Fibroblast of lung (primary cell): ENCODE data around the gene PITRM1. TPM values are rescaled to one million over a fixed set of nuclear protein-coding genes. Genes with fewer than 3 reads are reported as not detected.

Source experiments
- DNase-seq, 2 donors: peaks; one replicate each; pipeline versions ENCODE4 v3.0.0 to v3.0.0-alpha.2; 2010; ENCODE audit warnings: low read depth in 2 of 2
- H2AFZ ChIP-seq: 2 replicates; pipeline ENCODE4 v1.5.1; 2012; ENCODE audit warnings: low read length, control low read depth, inconsistent platforms
- H3K27ac ChIP-seq: 2 replicates; pipeline ENCODE4 v1.5.1; 2011; ENCODE audit warnings: low read length, control low read depth; ENCODE audit not compliant: insufficient read depth
- H3K27me3 ChIP-seq: 2 replicates; pipeline ENCODE4 v1.5.1; 2011; ENCODE audit warnings: mild to moderate bottlenecking, low read length; ENCODE audit not compliant: control insufficient read depth, insufficient read depth
- H3K36me3 ChIP-seq: 2 replicates; pipeline ENCODE4 v1.5.1; 2011; ENCODE audit warnings: low read length; ENCODE audit not compliant: control insufficient read depth, insufficient read depth
- H3K4me1 ChIP-seq: 2 replicates; pipeline ENCODE4 v1.5.1; 2011; ENCODE audit warnings: low read length; ENCODE audit not compliant: control insufficient read depth, insufficient read depth; ENCODE audit errors: extremely low read depth
- H3K4me2 ChIP-seq: 2 replicates; pipeline ENCODE4 v1.5.1; 2011; ENCODE audit warnings: low read length, control low read depth; ENCODE audit not compliant: insufficient read depth; ENCODE audit errors: extremely low read depth
- H3K4me3 ChIP-seq, 4 experiments: fragments of 200-600 bp in 1 of 4; sonication (generic) in 1 of 4; replicated peaks in 1 of 4; 2 replicates each; pipeline ENCODE4 v1.5.1; 2011 to 2016; ENCODE audit warnings: low read length in 4 of 4, low read depth in 3 of 4, mild to moderate bottlenecking in 3 of 4, control low read depth in 2 of 4, inconsistent platforms in 1 of 4, mixed read lengths in 1 of 4; ENCODE audit not compliant: insufficient read depth in 1 of 4; ENCODE audit errors: control extremely low read depth in 1 of 4
- H3K79me2 ChIP-seq: 2 replicates; pipeline ENCODE4 v1.5.1; 2012; ENCODE audit warnings: mild to moderate bottlenecking, low read length, inconsistent platforms; ENCODE audit not compliant: control insufficient read depth, insufficient read depth
- H3K9ac ChIP-seq: 2 replicates; pipeline ENCODE4 v1.5.1; 2011; ENCODE audit warnings: mild to moderate bottlenecking, low read length, control low read depth; ENCODE audit not compliant: insufficient read depth
- H3K9me3 ChIP-seq: 2 replicates; pipeline ENCODE4 v1.5.1; 2012; ENCODE audit warnings: low read depth, low read length; ENCODE audit not compliant: control insufficient read depth, insufficient read depth
- H4K20me1 ChIP-seq: 2 replicates; pipeline ENCODE4 v1.5.1; 2011; ENCODE audit warnings: low read length; ENCODE audit not compliant: control insufficient read depth, insufficient read depth; ENCODE audit errors: extremely low read depth
- CTCF ChIP-seq, 2 donors: IDR thresholded peaks in 1 of 2; conservative IDR thresholded peaks in 1 of 2; 1 replicate in 1 of 2; 2 replicates in 1 of 2; pipeline ENCODE4 v1.5.1; 2011 to 2012; ENCODE audit warnings: low read length in 2 of 2, control low read depth in 1 of 2, inconsistent platforms in 1 of 2, low read depth in 1 of 2, mild to moderate bottlenecking in 1 of 2
- EZH2 ChIP-seq: IDR thresholded peaks from 2 replicates; pipeline ENCODE4 v1.5.1; 2012; ENCODE audit warnings: low read length, control low read depth, mild to moderate bottlenecking; ENCODE audit errors: missing control alignments
- polyA plus RNA-seq, 2 donors: library from polyadenylated mRNA; depleted of rRNA in 1 of 2; stranded (reverse) in 1 of 2; unstranded in 1 of 2; fragments of >200 nt; gene quantifications; 2 replicates each; pipeline ENCODE4 v1.2.1, GENCODE V29; 2011 to 2012; ENCODE audit warnings: missing spikeins in 1 of 2
- total RNA-seq: library from RNA; depleted of rRNA; stranded (reverse); fragments of >200 nt; gene quantifications from 2 replicates; pipeline ENCODE4 v1.2.1, GENCODE V29; 2014

Gene PITRM1
- total and polyA plus RNA-seq, 2 donors (not counting 1 experiment from before 2014, with no cell fraction given) = 53.1 to 73.7 TPM

GRCh38 chr10:3141351-3142005 lies 31.1 kb downstream of the PITRM1 start:
- H3K9me3 ChIP-seq = no peaks in the 10 kb centered on the region
- TF ChIP-seq CTCF (conservative IDR thresholded peaks at IDR 0.05 in 1 of 2, IDR thresholded peaks at IDR 0.05 in 1 of 2; ENCODE audit: low read depth in 1 of 2, low read length in 2 of 2) (no peak), EZH2 (no peak)
- no peak overlapping the region for H3K9ac ChIP-seq
- H3K4me3 ChIP-seq = no peak overlapping the region
- no peak overlapping the region for H3K4me2 ChIP-seq
- H3K27me3 ChIP-seq = no peaks in the 10 kb centered on the region
- peak in 1 of 2 donors; percentile 59 for DNase-seq
- H3K27ac ChIP-seq = no peak overlapping the region
- H2AFZ ChIP-seq = no peak overlapping the region
- H3K79me2 ChIP-seq = no peaks in the 10 kb centered on the region
- no peaks in the 10 kb centered on the region for H4K20me1 ChIP-seq
- peaks cover 54% of the 10 kb centered on the region for H3K36me3 ChIP-seq
- H3K4me1 ChIP-seq = no peaks in the 10 kb centered on the region

- TF ChIP-seq CTCF (conservative IDR thresholded peaks at IDR 0.05 in 1 of 2, IDR thresholded peaks at IDR 0.05 in 1 of 2; ENCODE audit: low read depth in 1 of 2, low read length in 2 of 2) (no peak), EZH2 (no peak)
- H3K79me2 ChIP-seq = no peaks in the 10 kb centered on the region
- peaks cover 59% of the 10 kb centered on the region for H3K36me3 ChIP-seq
- H3K27ac ChIP-seq = no peak overlapping the region
- no peaks in the 10 kb centered on the region for H3K4me1 ChIP-seq
- H3K4me2 ChIP-seq = no peak overlapping the region
- H2AFZ ChIP-seq = no peak overlapping the region
- DNase-seq = no peak
- H3K4me3 ChIP-seq = no peak overlapping the region
- H3K27me3 ChIP-seq = no peaks in the 10 kb centered on the region
- no peak overlapping the region for H3K9ac ChIP-seq
- H3K9me3 ChIP-seq = no peaks in the 10 kb centered on the region
- H4K20me1 ChIP-seq = no peaks in the 10 kb centered on the region
These were observed 32.3 kb downstream of the PITRM1 start for GRCh38 chr10:3140280-3140679.

- TF ChIP-seq EZH2 = no peak
- TF ChIP-seq CTCF (conservative IDR thresholded peaks at IDR 0.05 in 1 of 2, IDR thresholded peaks at IDR 0.05 in 1 of 2; ENCODE audit: low read depth in 1 of 2, low read length in 2 of 2) = no peak
- no peak overlapping the region for H3K9ac ChIP-seq
- H3K9me3 ChIP-seq = no peaks in the 10 kb centered on the region
- no peaks in the 10 kb centered on the region for H3K4me1 ChIP-seq
- no peaks in the 10 kb centered on the region for H3K27me3 ChIP-seq
- no peaks in the 10 kb centered on the region for H3K79me2 ChIP-seq
- DNase-seq = no peak
- no peak overlapping the region for H3K27ac ChIP-seq
- H2AFZ ChIP-seq = no peak overlapping the region
- H3K4me3 ChIP-seq = no peak overlapping the region
- no peak overlapping the region for H3K4me2 ChIP-seq
- H3K36me3 ChIP-seq = peaks cover 59% of the 10 kb centered on the region
- H4K20me1 ChIP-seq = no peaks in the 10 kb centered on the region
These were observed 33.2 kb downstream of the PITRM1 start for GRCh38 chr10:3139216-3139910.
